Prostate gland (tissue), 2 donors: ENCODE data around the gene OSBPL9.

Experiments used
- POLR2AphosphoS5 ChIP-seq: sonication (generic); formaldehyde crosslinking; IDR thresholded peaks from one replicate; pipeline ENCODE4 v1.6.1; 2017; ENCODE audit warnings: antibody characterized with exemption
- TF ChIP-seq, protein P1 (sequence below), 4 experiments: fragments of 200-600 bp in 2 of 4; fragments of 450-650 bp in 2 of 4; sonication (generic) in 2 of 4; IDR thresholded peaks; 1 replicate in 3 of 4; 2 replicates in 1 of 4; pipeline ENCODE4 v1.5.1; 2016 to 2019; ENCODE audit warnings: antibody characterized with exemption in 4 of 4, mild to moderate bottlenecking in 2 of 4, moderate library complexity in 2 of 4

DNA sequence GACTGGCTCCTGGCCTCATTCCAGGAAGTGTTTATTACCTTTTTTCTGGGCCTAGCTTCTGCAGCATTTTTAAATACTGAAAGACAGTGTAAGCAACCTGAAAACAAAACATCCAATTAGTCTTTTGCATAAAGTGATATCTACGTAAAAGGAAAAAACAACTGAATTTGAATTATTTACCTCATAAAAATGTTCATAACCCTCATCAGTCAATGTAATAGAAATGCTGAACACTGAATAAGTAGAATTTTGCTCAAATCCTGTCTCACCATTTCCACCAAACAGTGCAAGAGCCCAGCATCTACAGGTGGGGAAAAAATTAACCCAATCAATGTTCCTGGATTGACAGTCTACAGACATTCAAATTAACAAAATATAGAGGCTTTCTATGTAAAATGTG is 197.6 kb downstream of the OSBPL9 start:
- TF ChIP-seq POLR2AphosphoS5 = no peak
- TF ChIP-seq, protein P1, sequence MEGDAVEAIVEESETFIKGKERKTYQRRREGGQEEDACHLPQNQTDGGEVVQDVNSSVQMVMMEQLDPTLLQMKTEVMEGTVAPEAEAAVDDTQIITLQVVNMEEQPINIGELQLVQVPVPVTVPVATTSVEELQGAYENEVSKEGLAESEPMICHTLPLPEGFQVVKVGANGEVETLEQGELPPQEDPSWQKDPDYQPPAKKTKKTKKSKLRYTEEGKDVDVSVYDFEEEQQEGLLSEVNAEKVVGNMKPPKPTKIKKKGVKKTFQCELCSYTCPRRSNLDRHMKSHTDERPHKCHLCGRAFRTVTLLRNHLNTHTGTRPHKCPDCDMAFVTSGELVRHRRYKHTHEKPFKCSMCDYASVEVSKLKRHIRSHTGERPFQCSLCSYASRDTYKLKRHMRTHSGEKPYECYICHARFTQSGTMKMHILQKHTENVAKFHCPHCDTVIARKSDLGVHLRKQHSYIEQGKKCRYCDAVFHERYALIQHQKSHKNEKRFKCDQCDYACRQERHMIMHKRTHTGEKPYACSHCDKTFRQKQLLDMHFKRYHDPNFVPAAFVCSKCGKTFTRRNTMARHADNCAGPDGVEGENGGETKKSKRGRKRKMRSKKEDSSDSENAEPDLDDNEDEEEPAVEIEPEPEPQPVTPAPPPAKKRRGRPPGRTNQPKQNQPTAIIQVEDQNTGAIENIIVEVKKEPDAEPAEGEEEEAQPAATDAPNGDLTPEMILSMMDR (IDR thresholded peaks at IDR 0.05) = no peak
